Measurements from ENCODE around the gene RTCA.

The RTCA gene

DNA sequence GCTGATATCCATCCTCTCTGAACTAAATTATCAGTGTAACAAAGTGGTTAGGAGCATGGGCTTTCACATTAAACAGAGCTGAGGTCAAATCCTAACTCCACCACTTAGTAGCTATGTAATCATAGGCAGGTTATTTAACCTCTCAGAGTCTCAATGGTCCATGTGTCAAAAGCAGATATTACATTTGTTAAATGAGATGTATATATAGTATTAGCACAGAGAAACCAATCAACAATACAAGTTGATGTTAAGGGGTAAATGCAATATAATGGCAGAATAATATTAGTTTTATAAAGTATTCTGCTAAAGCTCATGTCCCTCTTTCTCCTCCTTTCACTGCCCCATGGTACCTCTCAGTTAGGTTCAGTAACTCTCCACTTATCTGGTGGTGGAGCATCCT lies 43.6 kb upstream of the RTCA start:
- Histone ChIP-seq H3K27ac (replicated peaks) (no peak overlapping the region), H3K27me3 (ENCODE audit: insufficient read depth, poor library complexity, severe bottlenecking) (no peaks in the 10 kb centered on the region), H3K4me3 (replicated peaks; ENCODE audit: insufficient read depth, low read length) (no peak overlapping the region)
- TF ChIP-seq, protein P1, sequence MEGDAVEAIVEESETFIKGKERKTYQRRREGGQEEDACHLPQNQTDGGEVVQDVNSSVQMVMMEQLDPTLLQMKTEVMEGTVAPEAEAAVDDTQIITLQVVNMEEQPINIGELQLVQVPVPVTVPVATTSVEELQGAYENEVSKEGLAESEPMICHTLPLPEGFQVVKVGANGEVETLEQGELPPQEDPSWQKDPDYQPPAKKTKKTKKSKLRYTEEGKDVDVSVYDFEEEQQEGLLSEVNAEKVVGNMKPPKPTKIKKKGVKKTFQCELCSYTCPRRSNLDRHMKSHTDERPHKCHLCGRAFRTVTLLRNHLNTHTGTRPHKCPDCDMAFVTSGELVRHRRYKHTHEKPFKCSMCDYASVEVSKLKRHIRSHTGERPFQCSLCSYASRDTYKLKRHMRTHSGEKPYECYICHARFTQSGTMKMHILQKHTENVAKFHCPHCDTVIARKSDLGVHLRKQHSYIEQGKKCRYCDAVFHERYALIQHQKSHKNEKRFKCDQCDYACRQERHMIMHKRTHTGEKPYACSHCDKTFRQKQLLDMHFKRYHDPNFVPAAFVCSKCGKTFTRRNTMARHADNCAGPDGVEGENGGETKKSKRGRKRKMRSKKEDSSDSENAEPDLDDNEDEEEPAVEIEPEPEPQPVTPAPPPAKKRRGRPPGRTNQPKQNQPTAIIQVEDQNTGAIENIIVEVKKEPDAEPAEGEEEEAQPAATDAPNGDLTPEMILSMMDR (IDR thresholded peaks at IDR 0.05; ENCODE audit: insufficient read depth, low read length): no peak
- TF ChIP-seq GABPA (IDR thresholded peaks at IDR 0.05; ENCODE audit: low read depth) (no peak), SPI1 (IDR thresholded peaks at IDR 0.05; ENCODE audit: borderline replicate concordance, low read depth) (no peak), REST (IDR thresholded peaks at IDR 0.05; ENCODE audit: insufficient replicate concordance, low read depth) (no peak), POLR2AphosphoS5 (IDR thresholded peaks at IDR 0.05; ENCODE audit: low read depth) (no peak)
- DNase-seq (ENCODE audit: low read depth in 1 of 2, low spot score in 1 of 2): no peak

DNA sequence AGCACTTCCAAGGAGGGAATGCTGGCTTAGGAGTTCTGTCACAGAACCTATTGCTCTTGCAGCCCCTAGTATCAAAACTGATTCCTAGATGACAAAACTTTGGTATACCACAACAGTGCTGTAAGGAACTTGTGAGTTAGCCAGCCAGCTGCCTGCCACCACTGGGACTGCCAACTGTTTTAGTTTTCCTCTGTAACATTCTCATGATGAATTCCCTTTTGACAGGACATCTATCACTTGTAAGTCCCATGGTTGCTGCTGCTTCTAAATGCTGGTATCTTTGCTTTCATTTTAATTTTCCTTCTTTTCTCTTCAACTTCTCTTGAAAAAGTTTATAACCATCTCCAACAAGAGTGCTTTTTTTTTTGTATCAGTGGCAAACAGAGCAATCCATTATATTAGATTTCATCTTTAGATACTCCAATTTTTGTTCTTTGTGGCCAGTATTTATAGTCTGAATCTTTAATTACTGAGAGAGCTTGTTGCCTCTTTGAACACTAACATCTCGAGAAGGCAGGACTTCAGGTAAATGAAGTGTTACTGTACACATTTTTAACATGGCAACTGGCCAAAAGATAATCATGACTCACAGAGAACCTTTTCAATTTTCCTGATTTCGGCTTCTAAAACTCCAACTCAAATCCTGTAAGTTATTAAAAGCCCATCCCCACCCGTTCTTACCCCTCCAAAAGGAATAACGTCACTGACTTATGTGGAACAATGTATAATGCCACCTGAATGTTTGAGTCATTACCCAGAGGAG lies 36.2 kb upstream of the RTCA start:
- H3K4me3 ChIP-seq (replicated peaks; ENCODE audit: insufficient read depth, low read length): no peak overlapping the region
- no peak for DNase-seq (ENCODE audit: low read depth in 1 of 2, low spot score in 1 of 2)
- H3K27me3 ChIP-seq (ENCODE audit: insufficient read depth, poor library complexity, severe bottlenecking): no peaks in the 10 kb centered on the region
- H3K27ac ChIP-seq (replicated peaks): no peak overlapping the region
- TF ChIP-seq POLR2AphosphoS5 (IDR thresholded peaks at IDR 0.05; ENCODE audit: low read depth): no peak
- no peak for TF ChIP-seq REST (IDR thresholded peaks at IDR 0.05; ENCODE audit: insufficient replicate concordance, low read depth)
- TF ChIP-seq, protein P1 (IDR thresholded peaks at IDR 0.05; ENCODE audit: insufficient read depth, low read length): no peak
- TF ChIP-seq SPI1 (IDR thresholded peaks at IDR 0.05; ENCODE audit: borderline replicate concordance, low read depth): no peak
- TF ChIP-seq GABPA (IDR thresholded peaks at IDR 0.05; ENCODE audit: low read depth): no peak

GRCh38 chr1:100230765-100231164 lies 35.3 kb upstream of the RTCA start:
- no peak overlapping the region for H3K27ac ChIP-seq (replicated peaks)
- TF ChIP-seq, protein P1 (IDR thresholded peaks at IDR 0.05; ENCODE audit: insufficient read depth, low read length): no peak
- no peak for TF ChIP-seq REST (IDR thresholded peaks at IDR 0.05; ENCODE audit: insufficient replicate concordance, low read depth)
- TF ChIP-seq POLR2AphosphoS5 (IDR thresholded peaks at IDR 0.05; ENCODE audit: low read depth): no peak
- no peak for TF ChIP-seq SPI1 (IDR thresholded peaks at IDR 0.05; ENCODE audit: borderline replicate concordance, low read depth)
- TF ChIP-seq GABPA (IDR thresholded peaks at IDR 0.05; ENCODE audit: low read depth): no peak
- no peaks in the 10 kb centered on the region for H3K27me3 ChIP-seq (ENCODE audit: insufficient read depth, poor library complexity, severe bottlenecking)

More at GRCh38 chr1:100230765-100231164, 35.3 kb upstream of the RTCA start:
- H3K4me3 ChIP-seq (replicated peaks; ENCODE audit: insufficient read depth, low read length): no peak overlapping the region
- no peak for DNase-seq (ENCODE audit: low read depth in 1 of 2, low spot score in 1 of 2)

Measured in HL-60 (cell line).